ENCODE results near the gene BMP6. TPM values are rescaled to one million over a fixed set of nuclear protein-coding genes. Genes with fewer than 3 reads are reported as not detected.

BMP6 gene
- total and polyA plus RNA-seq, 2 of the 8 experiments (the other 6 are each of a cell fraction or from before 2014, with no cell fraction given) = 2.0 to 2.1 TPM

GRCh38 chr6:7916959-7917358 is 191.1 kb downstream of the BMP6 start:
- TF ChIP-seq TBP (IDR thresholded peaks at IDR 0.05; ENCODE audit: low read depth, low read length) = no peak
- TF ChIP-seq SAP30 (IDR thresholded peaks at IDR 0.05; ENCODE audit: insufficient read depth, insufficient replicate concordance, low read length) = no peak
- no peak for TF ChIP-seq CBX8 (IDR thresholded peaks at IDR 0.05; ENCODE audit: borderline replicate concordance, low read depth, low read length)
- TF ChIP-seq GTF2F1 (IDR thresholded peaks at IDR 0.05; ENCODE audit: borderline replicate concordance, low read depth, low read length) = no peak
- no peak for TF ChIP-seq NANOG (IDR thresholded peaks at IDR 0.05; ENCODE audit: insufficient read depth, low read depth, low read length, poor library complexity, severe bottlenecking)
- no peak for TF ChIP-seq CTBP2 (IDR thresholded peaks at IDR 0.05; ENCODE audit: borderline replicate concordance, insufficient read depth, insufficient read length, low read length)
- Histone ChIP-seq H4K91ac (replicated peaks; ENCODE audit: insufficient read length, low read length) (no peak overlapping the region), H3K4me2 (ENCODE audit: insufficient read depth in 1 of 2, low read depth in 2 of 2, low read length in 2 of 2) (no peak overlapping the region), H3K4ac (replicated peaks; ENCODE audit: insufficient read length, low read depth, low read length) (no peak overlapping the region), H3K14ac (ENCODE audit: insufficient read length) (no peak overlapping the region), H3K36me3 (ENCODE audit: control insufficient read depth in 2 of 4, insufficient read depth in 4 of 4, low read length in 3 of 4) (no peaks in the 10 kb centered on the region), H2AK5ac (ENCODE audit: low read depth, low read length) (no peak overlapping the region), H3K27me3 (replicated peaks in 1 of 4; ENCODE audit: control insufficient read depth in 3 of 4, extremely low read depth in 1 of 4, insufficient read depth in 3 of 4, low read length in 3 of 4) (peaks cover 0 to 8% (median 2%) of the 10 kb centered on the region in 4 experiments; a peak in 3 of 7 replicates), H2BK120ac (replicated peaks; ENCODE audit: low read depth, low read length) (no peak overlapping the region), H3K9me3 (ENCODE audit: insufficient read depth in 2 of 2, low read depth in 1 of 2, low read length in 1 of 2) (no peaks in the 10 kb centered on the region), H4K5ac (ENCODE audit: insufficient read length, low read depth, low read length) (no peak overlapping the region), H4K8ac (ENCODE audit: extremely low read depth, insufficient read depth, low read length) (no peak overlapping the region), H2BK5ac (ENCODE audit: low read depth, low read length) (no peak overlapping the region), H2BK12ac (ENCODE audit: low read depth, low read length) (no peak overlapping the region), H3K79me2 (ENCODE audit: control insufficient read depth in 1 of 2, insufficient read depth in 2 of 2, low read length in 2 of 2) (no peaks in the 10 kb centered on the region), H2BK15ac (ENCODE audit: low read length) (no peak overlapping the region), H3K4me1 (replicated peaks in 1 of 4; ENCODE audit: control insufficient read depth in 3 of 4, insufficient read depth in 4 of 4, low read length in 3 of 4) (peaks cover 0 to 2% (median 0%) of the 10 kb centered on the region in 4 experiments; a peak in 1 of 7 replicates), H3K23ac (ENCODE audit: insufficient read length) (no peak overlapping the region), H4K20me1 (replicated peaks in 1 of 2; ENCODE audit: control insufficient read depth in 1 of 2, insufficient read depth in 2 of 2, low read length in 2 of 2) (no peaks in the 10 kb centered on the region), H3K79me1 (ENCODE audit: low read depth, low read length) (no peaks in the 10 kb centered on the region; the same call in 1 of the 2 replicates), H3K9ac (replicated peaks in 1 of 4; ENCODE audit: extremely low read depth in 1 of 4, low read depth in 3 of 4, low read length in 3 of 4) (no peak overlapping the region), H3K4me3 (ENCODE audit: extremely low read depth in 1 of 4, insufficient read depth in 2 of 4, low read depth in 3 of 4, low read length in 4 of 4) (no peak overlapping the region), H2AFZ (ENCODE audit: low read length) (no peak overlapping the region), H2BK20ac (ENCODE audit: low read length) (no peak overlapping the region), H3K23me2 (ENCODE audit: low read depth, low read length) (no peaks in the 10 kb centered on the region), H3K27ac (ENCODE audit: low read depth, low read length) (no peak overlapping the region), H3K56ac (replicated peaks; ENCODE audit: insufficient read length, low read depth, low read length) (no peak overlapping the region), H3K18ac (ENCODE audit: extremely low read depth, low read length) (no peak overlapping the region)
- POLR2A ChIA-PET (ENCODE audit: partially characterized antibody) = no interaction called here
- DNase-seq (ENCODE audit: low read depth in 1 of 2, low spot score in 2 of 2) = no peak
- CTCF ChIA-PET (ENCODE audit: partially characterized antibody) = interaction anchor here (0.5 to 1.6 kb wide), 7 partner anchors 9 to 188 kb away, joined by 3 to 7 read pairs (median 3); no protein-coding TSS in a partner anchor
- WGBS, 2 experiments (ENCODE audit: extremely low coverage in 1 of 2, insufficient coverage in 1 of 2, insufficient read length in 1 of 2, insufficient replicate concordance in 2 of 2, low coverage in 1 of 2, low lambda C conversion rate in 2 of 2, missing lambda C conversion rate in 1 of 2) = 94% methylated on average over 1 of the region's 1 CpG; no CpG with 5 or more reads in 1 of the 2 experiments
- no peak for FAIRE-seq

Data from H1 (cell line).